Epithelial cell of proximal tubule (primary cell): Measurements from ENCODE around the gene MED12L. TPM values are rescaled to one million over a fixed set of nuclear protein-coding genes. Genes with fewer than 3 reads are reported as not detected.

Experiments
- DNase-seq: peaks from one replicate; pipeline ENCODE4 v3.0.0-alpha.2; 2011; ENCODE audit warnings: low read depth
- H3K4me3 ChIP-seq: 2 replicates; pipeline ENCODE4 v1.5.1; 2011; ENCODE audit warnings: low read depth, mild to moderate bottlenecking, low read length
- CTCF ChIP-seq: conservative IDR thresholded peaks from 2 replicates; pipeline ENCODE4 v1.5.1; 2012; ENCODE audit warnings: low read depth, mild to moderate bottlenecking, low read length
- total RNA-seq: library from RNA; depleted of rRNA; stranded (reverse); fragments of >200 nt; gene quantifications from 2 replicates; pipeline ENCODE4 v1.2.3, GENCODE V29; 2015

MED12L gene
- total RNA-seq, 1 donor from 2014 or later = 0.12 TPM

- no peak for DNase-seq
- TF ChIP-seq CTCF = no peak
- H3K4me3 ChIP-seq = no peak overlapping the region
These were observed 2.2 kb downstream of the MED12L start for GRCh38 chr3:151087648-151088047.

- TF ChIP-seq CTCF = no peak
- no peak overlapping the region for H3K4me3 ChIP-seq
- no peak for DNase-seq
These were observed 6.4 kb downstream of the MED12L start for GRCh38 chr3:151091685-151092345.

GRCh38 chr3:151093148-151093547, 7.7 kb downstream of the MED12L start:
- no peak overlapping the region for H3K4me3 ChIP-seq
- DNase-seq = no peak
- TF ChIP-seq CTCF = no peak

GRCh38 chr3:151093905-151094304, 8.4 kb downstream of the MED12L start:
- H3K4me3 ChIP-seq = no peak overlapping the region
- no peak for TF ChIP-seq CTCF

GRCh38 chr3:151096716-151097115, 11.3 kb downstream of the MED12L start:
- no peak for DNase-seq
- no peak overlapping the region for H3K4me3 ChIP-seq
- no peak for TF ChIP-seq CTCF

More at GRCh38 chr3:151093905-151094304, 8.4 kb downstream of the MED12L start:
- no peak for DNase-seq

- no peak overlapping the region for H3K4me3 ChIP-seq
- no peak for DNase-seq
- no peak for TF ChIP-seq CTCF
These were observed 14.6 kb downstream of the MED12L start for GRCh38 chr3:151100076-151100475.
